CD4-positive, alpha-beta T cell treated with Interleukin-15 for 4 hours (primary cell): Measurements from ENCODE around the gene CADPS2.

Experiments
- DNase-seq: peaks from one replicate; pipeline ENCODE4 v3.0.0-alpha.2; 2020; ENCODE audit warnings: low spot score

Gene CADPS2

GRCh38 chr7:122768827-122769226, 117.4 kb downstream of the CADPS2 start:
- no peak for DNase-seq

DNA sequence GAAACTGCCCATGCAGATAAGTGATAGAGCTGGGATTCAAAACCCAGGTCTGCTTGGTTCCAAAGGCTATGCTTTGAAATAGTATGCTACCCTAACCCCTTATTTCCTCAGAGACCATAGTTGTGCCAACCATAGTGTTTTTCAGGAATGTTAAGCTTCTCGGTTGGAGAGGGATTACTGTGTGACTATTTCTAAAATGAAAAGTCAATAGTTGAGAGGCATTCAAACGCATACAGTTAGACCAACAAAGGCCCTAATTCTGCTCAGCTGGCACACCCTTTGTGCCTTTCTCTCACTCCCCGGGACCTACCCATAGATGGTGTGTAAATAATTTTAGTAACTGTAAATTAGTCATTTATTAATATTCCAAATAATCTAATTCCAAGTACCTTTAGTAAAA, 118.9 kb downstream of the CADPS2 start:
- DNase-seq, result no peak

DNA sequence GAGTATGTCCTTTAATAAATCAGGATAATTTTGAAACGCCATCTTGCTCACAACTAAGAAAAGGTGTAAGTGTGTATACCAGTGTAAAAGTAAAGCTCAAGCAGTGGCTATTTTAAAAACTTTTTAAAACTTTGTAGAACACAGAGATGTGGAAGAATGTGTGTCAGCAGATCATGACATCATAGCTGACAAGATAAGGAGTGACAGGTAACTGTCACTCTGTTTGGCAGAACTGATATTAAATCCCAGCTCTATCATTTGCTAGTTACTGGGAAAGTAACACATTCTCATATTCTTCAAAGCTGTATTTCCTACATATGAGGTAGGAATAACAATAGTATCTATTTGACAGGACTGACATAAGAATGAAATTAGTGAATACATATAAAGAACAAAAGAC, 119.7 kb downstream of the CADPS2 start:
- no peak for DNase-seq

DNA sequence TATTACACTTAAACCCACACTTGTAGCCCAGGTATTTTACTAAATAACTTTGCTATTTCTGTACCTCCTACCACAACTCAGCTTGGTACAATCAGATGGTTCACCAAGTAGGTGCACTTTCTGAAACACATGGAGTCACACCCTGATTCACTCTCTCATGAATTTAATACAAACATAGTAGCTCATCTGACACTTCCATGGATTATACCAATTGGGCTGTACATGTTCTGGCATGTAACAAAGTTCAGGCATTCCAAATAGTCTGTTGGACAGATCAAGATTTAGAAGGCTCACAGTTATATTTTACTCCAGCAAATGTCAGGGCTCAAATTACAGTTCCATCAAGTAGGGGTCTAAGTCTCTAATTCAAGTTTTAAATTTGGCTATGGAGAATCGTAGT, 121.4 kb downstream of the CADPS2 start:
- DNase-seq, result no peak

- DNase-seq, result no peak
These were observed 122.2 kb downstream of the CADPS2 start for GRCh38 chr7:122764020-122764419.

- DNase-seq, result no peak
These were observed 124.2 kb downstream of the CADPS2 start for GRCh38 chr7:122762071-122762470.

- no peak for DNase-seq
These were observed 127.8 kb downstream of the CADPS2 start for GRCh38 chr7:122758501-122758900.

DNA sequence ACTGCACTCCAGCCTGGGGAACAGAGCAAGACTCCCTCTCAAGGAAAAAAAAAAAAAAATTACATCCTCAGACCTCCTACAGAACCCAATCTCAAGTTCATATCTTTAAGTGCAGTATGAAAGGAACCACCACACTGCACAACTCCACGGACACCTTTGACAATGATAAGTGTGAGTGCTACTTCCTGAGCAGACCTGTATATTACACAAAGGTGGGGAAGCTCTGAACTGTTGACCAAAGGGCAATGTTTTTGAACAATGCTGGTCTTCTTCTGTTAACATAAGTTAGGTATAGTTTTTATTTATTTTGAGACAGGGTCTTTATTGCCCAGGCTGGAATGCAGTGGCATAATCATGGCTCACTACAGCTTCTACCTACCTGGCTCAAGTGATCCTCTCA, 129.4 kb downstream of the CADPS2 start:
- DNase-seq, result no peak

GRCh38 chr7:122755696-122756095, 130.6 kb downstream of the CADPS2 start:
- DNase-seq, result no peak

DNA sequence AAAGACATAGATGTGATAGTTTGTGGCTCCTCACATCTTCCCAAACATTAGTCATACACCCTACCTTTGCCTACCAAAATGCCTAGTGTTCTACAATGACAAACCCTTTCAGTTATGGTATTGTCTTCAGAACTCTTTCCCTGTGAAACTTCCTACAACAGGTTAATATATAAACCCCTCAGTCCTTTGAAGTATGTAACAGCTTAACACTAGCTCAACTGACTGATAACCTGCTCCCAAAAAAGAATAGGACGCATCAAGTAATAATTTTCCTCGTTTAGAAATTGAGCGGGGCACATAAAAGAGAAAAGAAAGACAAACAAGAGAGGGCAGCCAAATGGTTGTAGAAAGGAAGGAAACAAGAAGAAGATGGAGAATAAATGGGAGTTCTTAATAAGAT, 133.7 kb downstream of the CADPS2 start:
- DNase-seq, result no peak

- no peak for DNase-seq
These were observed 135.9 kb downstream of the CADPS2 start for GRCh38 chr7:122750389-122750788.

- DNase-seq, result no peak
These were observed 138.1 kb downstream of the CADPS2 start for GRCh38 chr7:122748195-122748594.

- no peak for DNase-seq
These were observed 139.3 kb downstream of the CADPS2 start for GRCh38 chr7:122746948-122747347.

DNA sequence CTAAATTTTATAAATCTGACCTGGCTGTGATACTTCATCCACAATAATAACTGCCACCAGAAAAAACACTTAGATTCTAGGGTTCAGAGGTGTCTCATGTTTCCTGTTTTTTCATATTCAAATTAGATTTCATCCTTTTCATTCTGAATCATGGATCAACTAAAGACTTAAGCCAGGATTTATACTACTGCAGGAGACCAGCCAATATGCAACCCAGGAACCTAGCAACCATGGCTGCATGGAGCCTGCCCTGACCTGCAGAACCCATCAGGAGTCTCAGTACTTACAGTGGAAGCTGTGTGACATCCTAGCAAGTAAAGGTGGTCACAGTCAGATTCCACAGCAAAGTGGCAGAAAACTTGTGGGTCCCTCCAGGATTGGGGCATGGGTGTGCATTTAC, 143.0 kb downstream of the CADPS2 start:
- no peak for DNase-seq

- no peak for DNase-seq
These were observed 147.3 kb downstream of the CADPS2 start for GRCh38 chr7:122738947-122739346.

- no peak for DNase-seq
These were observed 150.1 kb downstream of the CADPS2 start for GRCh38 chr7:122736183-122736582.

- DNase-seq, result no peak
These were observed 158.5 kb downstream of the CADPS2 start for GRCh38 chr7:122727759-122728158.

- DNase-seq, result no peak
These were observed 158.9 kb downstream of the CADPS2 start for GRCh38 chr7:122727354-122727753.

- no peak for DNase-seq
These were observed 159.4 kb downstream of the CADPS2 start for GRCh38 chr7:122726881-122727280.

DNA sequence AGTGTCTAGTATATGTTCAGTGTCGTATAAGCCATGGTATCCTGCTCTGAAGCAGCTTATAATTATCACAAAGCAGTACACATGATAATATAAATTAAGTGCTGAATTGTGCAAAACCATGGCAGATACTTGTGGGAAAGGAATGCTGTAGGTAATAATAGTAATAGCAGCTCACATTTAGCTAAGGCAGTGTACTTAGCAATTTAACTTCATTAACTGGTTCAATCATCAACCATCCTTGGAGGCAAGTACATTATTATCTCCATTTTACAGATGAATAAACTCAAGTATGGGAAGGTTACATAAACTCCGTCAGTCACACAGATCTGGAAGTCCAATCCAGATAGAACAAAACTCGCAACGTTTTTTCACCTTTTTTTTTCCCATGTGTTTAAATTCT, 161.9 kb downstream of the CADPS2 start:
- no peak for DNase-seq

DNA sequence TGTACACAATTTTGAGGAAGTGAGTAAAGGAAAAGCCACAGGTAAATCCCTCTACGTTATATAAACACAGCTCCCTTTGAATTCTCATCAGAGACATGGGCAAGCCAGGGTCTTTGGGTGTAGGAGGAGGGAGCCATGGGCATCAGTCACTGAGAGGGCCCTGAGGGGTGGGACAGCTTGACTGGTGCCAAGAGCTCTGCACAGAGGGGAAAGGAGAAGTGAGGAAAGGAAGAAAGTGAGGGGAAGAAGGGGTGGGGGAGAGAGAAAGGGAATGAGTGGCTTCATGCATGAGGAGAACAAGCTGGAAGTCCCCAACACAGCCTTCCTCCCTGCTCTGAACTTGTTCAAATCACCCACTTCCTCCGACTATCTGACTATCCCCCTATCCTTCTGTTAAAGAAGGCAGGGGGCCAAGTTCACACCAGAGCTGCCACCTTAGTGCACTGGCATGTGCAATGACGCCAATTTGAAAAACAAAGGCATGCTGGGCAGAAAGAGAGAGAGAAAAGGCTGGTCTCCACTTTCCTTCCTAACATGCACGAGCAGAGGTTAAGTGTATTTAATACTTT, 167.2 kb downstream of the CADPS2 start:
- DNase-seq, result no peak

- no peak for DNase-seq
These were observed 168.7 kb downstream of the CADPS2 start for GRCh38 chr7:122717356-122718089.

- DNase-seq, result no peak
These were observed 171.1 kb downstream of the CADPS2 start for GRCh38 chr7:122715183-122715582.

DNA sequence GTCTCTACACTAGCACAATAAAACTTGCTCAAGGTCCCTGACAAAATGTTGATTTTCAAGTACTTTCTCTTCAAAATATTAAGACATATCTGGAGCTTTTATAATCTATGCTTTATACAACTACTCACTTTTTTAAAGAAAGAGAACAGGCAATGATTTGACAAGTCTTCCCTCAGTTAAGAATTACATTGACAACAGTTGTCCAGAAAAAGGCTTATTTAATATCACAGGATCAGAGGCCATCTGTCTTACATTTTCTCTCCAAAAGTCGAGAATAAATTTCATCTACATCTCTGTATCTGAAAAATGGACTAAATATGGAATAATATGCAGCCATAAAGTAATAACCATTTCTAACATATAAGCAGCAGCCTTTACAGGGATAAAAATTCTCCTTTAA, 175.3 kb downstream of the CADPS2 start:
- DNase-seq, result no peak
